ENCODE results near the gene MIS18A. TPM values are rescaled to one million over a fixed set of nuclear protein-coding genes. Genes with fewer than 3 reads are reported as not detected.

Gene MIS18A
- total and polyA plus RNA-seq, 4 donors, result 1.1 to 10.1 (median 2.6) TPM

DNA sequence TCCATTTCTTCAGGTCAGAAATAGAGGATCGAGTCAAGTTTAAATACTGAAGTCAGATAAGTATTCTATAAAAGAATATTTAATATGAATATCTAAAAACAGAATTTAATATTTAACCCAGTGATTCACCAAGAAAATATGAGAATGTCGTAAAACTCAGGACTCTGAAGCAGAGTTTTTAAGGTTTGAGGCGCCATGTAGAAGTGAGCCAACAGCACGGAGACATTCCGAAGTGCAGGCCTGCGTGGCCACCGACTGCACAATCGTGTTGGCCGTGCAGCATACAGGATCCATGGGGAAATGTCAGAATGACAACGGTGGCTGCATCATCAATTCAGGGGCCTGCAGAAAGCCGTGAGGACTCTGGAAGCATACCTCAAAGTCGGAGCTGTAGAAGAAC lies 43.3 kb upstream of the MIS18A start:
- Histone ChIP-seq H3K9ac (ENCODE audit: low read depth in 1 of 2, low read length in 2 of 2) (no peak overlapping the region), H3K4me1 (ENCODE audit: control insufficient read depth in 4 of 4, insufficient read depth in 4 of 4, low read length in 3 of 4) (no peaks in the 10 kb centered on the region), H3K36me3 (ENCODE audit: control insufficient read depth in 4 of 4, insufficient read depth in 3 of 4, low read depth in 1 of 4, low read length in 3 of 4) (peaks cover 24 to 88% (median 58%) of the 10 kb centered on the region in 4 donors), H3K27ac (ENCODE audit: low read depth in 1 of 2, low read length in 2 of 2) (no peak overlapping the region), H3K27me3 (ENCODE audit: control insufficient read depth in 4 of 4, insufficient read depth in 4 of 4, low read length in 3 of 4) (no peaks in the 10 kb centered on the region), H3K4me3 (ENCODE audit: low read depth in 1 of 3, low read length in 3 of 3) (no peak overlapping the region), H3K9me3 (ENCODE audit: control insufficient read depth in 4 of 4, low read length in 3 of 4) (no peaks in the 10 kb centered on the region)
- WGBS, result 97% methylated on average over 12 of the region's 12 CpGs
- no peak for DNase-seq (ENCODE audit: low spot score)
- no peak for TF ChIP-seq GABPA (IDR thresholded peaks at IDR 0.05 in 1 of 2, conservative IDR thresholded peaks at IDR 0.05 in 1 of 2)

DNA sequence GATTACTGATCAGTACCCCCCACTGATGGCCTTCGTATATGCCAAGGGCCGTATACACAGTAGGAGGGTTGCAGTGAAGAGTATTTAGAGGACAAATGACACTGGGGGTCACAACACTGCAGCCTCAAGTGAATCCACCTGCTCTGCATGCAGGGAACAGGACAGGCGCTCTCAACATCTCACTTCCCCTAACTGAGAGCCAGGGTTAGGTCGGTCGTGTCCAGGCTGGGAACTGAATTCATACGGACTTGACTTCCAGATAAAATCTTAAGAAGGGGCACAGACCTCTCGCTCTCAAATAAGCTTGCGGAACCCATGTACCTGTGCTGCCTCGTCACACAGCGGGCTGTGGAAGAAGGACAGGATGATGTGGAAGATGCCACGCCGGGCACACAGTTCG lies 42.6 kb upstream of the MIS18A start:
- Histone ChIP-seq H3K9me3 (ENCODE audit: control insufficient read depth in 4 of 4, low read length in 3 of 4) (no peaks in the 10 kb centered on the region), H3K27me3 (ENCODE audit: control insufficient read depth in 4 of 4, insufficient read depth in 4 of 4, low read length in 3 of 4) (no peaks in the 10 kb centered on the region), H3K36me3 (ENCODE audit: control insufficient read depth in 4 of 4, insufficient read depth in 3 of 4, low read depth in 1 of 4, low read length in 3 of 4) (peaks cover 28 to 94% (median 60%) of the 10 kb centered on the region in 4 donors), H3K9ac (ENCODE audit: low read depth in 1 of 2, low read length in 2 of 2) (no peak overlapping the region), H3K4me3 (ENCODE audit: low read depth in 1 of 3, low read length in 3 of 3) (no peak overlapping the region), H3K27ac (ENCODE audit: low read depth in 1 of 2, low read length in 2 of 2) (no peak overlapping the region), H3K4me1 (ENCODE audit: control insufficient read depth in 4 of 4, insufficient read depth in 4 of 4, low read length in 3 of 4) (no peaks in the 10 kb centered on the region)
- TF ChIP-seq SP1 (IDR thresholded peaks at IDR 0.05), result no peak
- TF ChIP-seq YY1 (IDR thresholded peaks at IDR 0.05), result no peak
- TF ChIP-seq FOXA1 (IDR thresholded peaks at IDR 0.05), result no peak
- no peak for TF ChIP-seq HNF4A (conservative IDR thresholded peaks at IDR 0.05)
- no peak for TF ChIP-seq HNF4G (IDR thresholded peaks at IDR 0.05)
- TF ChIP-seq, protein P1, sequence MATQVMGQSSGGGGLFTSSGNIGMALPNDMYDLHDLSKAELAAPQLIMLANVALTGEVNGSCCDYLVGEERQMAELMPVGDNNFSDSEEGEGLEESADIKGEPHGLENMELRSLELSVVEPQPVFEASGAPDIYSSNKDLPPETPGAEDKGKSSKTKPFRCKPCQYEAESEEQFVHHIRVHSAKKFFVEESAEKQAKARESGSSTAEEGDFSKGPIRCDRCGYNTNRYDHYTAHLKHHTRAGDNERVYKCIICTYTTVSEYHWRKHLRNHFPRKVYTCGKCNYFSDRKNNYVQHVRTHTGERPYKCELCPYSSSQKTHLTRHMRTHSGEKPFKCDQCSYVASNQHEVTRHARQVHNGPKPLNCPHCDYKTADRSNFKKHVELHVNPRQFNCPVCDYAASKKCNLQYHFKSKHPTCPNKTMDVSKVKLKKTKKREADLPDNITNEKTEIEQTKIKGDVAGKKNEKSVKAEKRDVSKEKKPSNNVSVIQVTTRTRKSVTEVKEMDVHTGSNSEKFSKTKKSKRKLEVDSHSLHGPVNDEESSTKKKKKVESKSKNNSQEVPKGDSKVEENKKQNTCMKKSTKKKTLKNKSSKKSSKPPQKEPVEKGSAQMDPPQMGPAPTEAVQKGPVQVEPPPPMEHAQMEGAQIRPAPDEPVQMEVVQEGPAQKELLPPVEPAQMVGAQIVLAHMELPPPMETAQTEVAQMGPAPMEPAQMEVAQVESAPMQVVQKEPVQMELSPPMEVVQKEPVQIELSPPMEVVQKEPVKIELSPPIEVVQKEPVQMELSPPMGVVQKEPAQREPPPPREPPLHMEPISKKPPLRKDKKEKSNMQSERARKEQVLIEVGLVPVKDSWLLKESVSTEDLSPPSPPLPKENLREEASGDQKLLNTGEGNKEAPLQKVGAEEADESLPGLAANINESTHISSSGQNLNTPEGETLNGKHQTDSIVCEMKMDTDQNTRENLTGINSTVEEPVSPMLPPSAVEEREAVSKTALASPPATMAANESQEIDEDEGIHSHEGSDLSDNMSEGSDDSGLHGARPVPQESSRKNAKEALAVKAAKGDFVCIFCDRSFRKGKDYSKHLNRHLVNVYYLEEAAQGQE (IDR thresholded peaks at IDR 0.05), result no peak
- TF ChIP-seq, protein P2, sequence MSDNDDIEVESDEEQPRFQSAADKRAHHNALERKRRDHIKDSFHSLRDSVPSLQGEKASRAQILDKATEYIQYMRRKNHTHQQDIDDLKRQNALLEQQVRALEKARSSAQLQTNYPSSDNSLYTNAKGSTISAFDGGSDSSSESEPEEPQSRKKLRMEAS (IDR thresholded peaks at IDR 0.05), result no peak
- TF ChIP-seq GABPA (IDR thresholded peaks at IDR 0.05 in 1 of 2, conservative IDR thresholded peaks at IDR 0.05 in 1 of 2), result no peak
- TF ChIP-seq, protein P3, sequence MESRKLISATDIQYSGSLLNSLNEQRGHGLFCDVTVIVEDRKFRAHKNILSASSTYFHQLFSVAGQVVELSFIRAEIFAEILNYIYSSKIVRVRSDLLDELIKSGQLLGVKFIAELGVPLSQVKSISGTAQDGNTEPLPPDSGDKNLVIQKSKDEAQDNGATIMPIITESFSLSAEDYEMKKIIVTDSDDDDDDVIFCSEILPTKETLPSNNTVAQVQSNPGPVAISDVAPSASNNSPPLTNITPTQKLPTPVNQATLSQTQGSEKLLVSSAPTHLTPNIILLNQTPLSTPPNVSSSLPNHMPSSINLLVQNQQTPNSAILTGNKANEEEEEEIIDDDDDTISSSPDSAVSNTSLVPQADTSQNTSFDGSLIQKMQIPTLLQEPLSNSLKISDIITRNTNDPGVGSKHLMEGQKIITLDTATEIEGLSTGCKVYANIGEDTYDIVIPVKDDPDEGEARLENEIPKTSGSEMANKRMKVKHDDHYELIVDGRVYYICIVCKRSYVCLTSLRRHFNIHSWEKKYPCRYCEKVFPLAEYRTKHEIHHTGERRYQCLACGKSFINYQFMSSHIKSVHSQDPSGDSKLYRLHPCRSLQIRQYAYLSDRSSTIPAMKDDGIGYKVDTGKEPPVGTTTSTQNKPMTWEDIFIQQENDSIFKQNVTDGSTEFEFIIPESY (IDR thresholded peaks at IDR 0.05), result no peak
- TF ChIP-seq FOXA2 (IDR thresholded peaks at IDR 0.05), result no peak
- no peak for TF ChIP-seq EGR1 (IDR thresholded peaks at IDR 0.05; ENCODE audit: low read depth in 2 of 2)
- TF ChIP-seq, protein P4, sequence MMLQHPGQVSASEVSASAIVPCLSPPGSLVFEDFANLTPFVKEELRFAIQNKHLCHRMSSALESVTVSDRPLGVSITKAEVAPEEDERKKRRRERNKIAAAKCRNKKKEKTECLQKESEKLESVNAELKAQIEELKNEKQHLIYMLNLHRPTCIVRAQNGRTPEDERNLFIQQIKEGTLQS (IDR thresholded peaks at IDR 0.05), result no peak
- TF ChIP-seq RXRA (IDR thresholded peaks at IDR 0.05), result no peak
- no peak for TF ChIP-seq RAD21 (IDR thresholded peaks at IDR 0.05)
- no peak for DNase-seq (ENCODE audit: low spot score)
- 97% methylated on average over 13 of the region's 13 CpGs for WGBS

Data from liver (tissue), 9 donors.